Measurements from ENCODE around the gene FARP2. TPM values are rescaled to one million over a fixed set of nuclear protein-coding genes. Genes with fewer than 3 reads are reported as not detected.

Gene FARP2
- total RNA-seq, 2 experiments from 2014 or later: 17.2 to 18.3 TPM

GRCh38 chr2:241542278-241542605 is 186.2 kb downstream of the FARP2 start:
- Mint-ChIP-seq H3K4me3 (no peak overlapping the region), H3K27ac (no peak overlapping the region), H3K27me3 (peaks cover 26% of the 10 kb centered on the region), H3K36me3 (ENCODE audit: low read depth) (no peaks in the 10 kb centered on the region), H3K9me3 (no peaks in the 10 kb centered on the region), H3K4me1 (ENCODE audit: low read depth) (peaks cover 5% of the 10 kb centered on the region)
- ATAC-seq (ENCODE audit: poor library complexity) (no peak), DNase-seq (no peak)
- Histone ChIP-seq H3K27ac (ENCODE audit: low read depth in 1 of 2, low read length in 2 of 2) (no peak overlapping the region), H3K36me3 (ENCODE audit: insufficient read depth, low read length) (no peaks in the 10 kb centered on the region), H3K4me3 (ENCODE audit: low read length) (no peak overlapping the region), H3K27me3 (ENCODE audit: control insufficient read depth in 1 of 2, insufficient read depth in 2 of 2, low read length in 2 of 2) (peaks cover 29 to 52% of the 10 kb centered on the region in 2 experiments), H3K4me1 (ENCODE audit: insufficient read depth, low read length) (peaks cover 11% of the 10 kb centered on the region), H3K9me3 (ENCODE audit: control insufficient read depth in 1 of 2, insufficient read depth in 1 of 2, low read length in 2 of 2) (peaks cover 0 to 13% of the 10 kb centered on the region in 2 experiments)
- intact Hi-C loops (cut with DNase I, micrococcal nuclease): no loop called here
- TF ChIP-seq, protein P1, sequence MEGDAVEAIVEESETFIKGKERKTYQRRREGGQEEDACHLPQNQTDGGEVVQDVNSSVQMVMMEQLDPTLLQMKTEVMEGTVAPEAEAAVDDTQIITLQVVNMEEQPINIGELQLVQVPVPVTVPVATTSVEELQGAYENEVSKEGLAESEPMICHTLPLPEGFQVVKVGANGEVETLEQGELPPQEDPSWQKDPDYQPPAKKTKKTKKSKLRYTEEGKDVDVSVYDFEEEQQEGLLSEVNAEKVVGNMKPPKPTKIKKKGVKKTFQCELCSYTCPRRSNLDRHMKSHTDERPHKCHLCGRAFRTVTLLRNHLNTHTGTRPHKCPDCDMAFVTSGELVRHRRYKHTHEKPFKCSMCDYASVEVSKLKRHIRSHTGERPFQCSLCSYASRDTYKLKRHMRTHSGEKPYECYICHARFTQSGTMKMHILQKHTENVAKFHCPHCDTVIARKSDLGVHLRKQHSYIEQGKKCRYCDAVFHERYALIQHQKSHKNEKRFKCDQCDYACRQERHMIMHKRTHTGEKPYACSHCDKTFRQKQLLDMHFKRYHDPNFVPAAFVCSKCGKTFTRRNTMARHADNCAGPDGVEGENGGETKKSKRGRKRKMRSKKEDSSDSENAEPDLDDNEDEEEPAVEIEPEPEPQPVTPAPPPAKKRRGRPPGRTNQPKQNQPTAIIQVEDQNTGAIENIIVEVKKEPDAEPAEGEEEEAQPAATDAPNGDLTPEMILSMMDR (IDR thresholded peaks at IDR 0.05): no peak
- ChIA-PET POLR2A (no interaction called here), CTCF (no interaction called here)

Small RNA genes lying within 50 kb of the gene (microRNA-seq; reads per million reads assigned to microRNA genes)
- not detected for gene MIR3133 (ENCODE audit: borderline microRNAs expressed, borderline replicate concordance)

Other genes starting within 250 kb of the FARP2 start
- 10 to 100 TPM; 78.0 to 87.9 TPM for gene PASK, start 206.8 kb upstream of the FARP2 start, total RNA-seq
- 10 to 100 TPM; 36.4 to 38.2 TPM for gene PPP1R7, start 205.8 kb upstream of the FARP2 start, total RNA-seq
- gene ANO7, start 167.6 kb upstream of the FARP2 start, total RNA-seq: under 1 TPM; 0.14 to 0.25 TPM
- 10 to 100 TPM; 82.0 to 97.9 TPM for gene HDLBP, start 40.6 kb upstream of the FARP2 start, total RNA-seq
- 100 to 1,000 TPM; 189 to 196 TPM for gene SEPTIN2, start 40.4 kb upstream of the FARP2 start, total RNA-seq
- gene STK25, start 152.3 kb downstream of the FARP2 start, total RNA-seq: 10 to 100 TPM; 76.1 to 81.3 TPM
- gene BOK, start 202.5 kb downstream of the FARP2 start, total RNA-seq: not detected